H9 (cell line): ENCODE measurements around the gene MESP1. TPM values are rescaled to one million over a fixed set of nuclear protein-coding genes. Genes with fewer than 3 reads are reported as not detected.

Experiments
- DNase-seq: peaks from one replicate; pipeline ENCODE4 v3.0.0-alpha.2; 2017
- H2AFZ ChIP-seq: one replicate; pipeline ENCODE4 v1.6.1; 2013; ENCODE audit warnings: mild to moderate bottlenecking, low read length, control low read depth, moderate library complexity
- H2AK5ac ChIP-seq: 2 replicates; pipeline ENCODE4 v1.6.1; 2013; ENCODE audit warnings: low read length, control low read depth, mixed read lengths; ENCODE audit not compliant: insufficient read length
- H2BK120ac ChIP-seq: one replicate; pipeline ENCODE4 v1.6.1; 2013; ENCODE audit warnings: low read depth, mild to moderate bottlenecking, low read length, control low read depth, inconsistent platforms; ENCODE audit not compliant: poor library complexity, severe bottlenecking
- H2BK12ac ChIP-seq: 2 replicates; pipeline ENCODE4 v1.6.1; 2013; ENCODE audit warnings: low read length, control low read depth, mixed read lengths, low read depth; ENCODE audit not compliant: insufficient read length
- H2BK15ac ChIP-seq: 2 replicates; pipeline ENCODE4 v1.6.1; 2013; ENCODE audit warnings: low read depth, low read length, control low read depth
- H2BK20ac ChIP-seq: one replicate; pipeline ENCODE4 v1.6.1; 2013; ENCODE audit warnings: low read depth, mild to moderate bottlenecking, low read length, control low read depth, inconsistent platforms; ENCODE audit not compliant: poor library complexity, severe bottlenecking
- H2BK5ac ChIP-seq: 2 replicates; pipeline ENCODE4 v1.6.1; 2013; ENCODE audit warnings: low read length, control low read depth, mixed read lengths; ENCODE audit not compliant: insufficient read length
- H3K14ac ChIP-seq: 2 replicates; pipeline ENCODE4 v1.6.1; 2013; ENCODE audit warnings: low read length, control low read depth; ENCODE audit not compliant: insufficient read depth
- H3K18ac ChIP-seq: 2 replicates; pipeline ENCODE4 v1.6.1; 2013; ENCODE audit warnings: low read depth, mild to moderate bottlenecking, mixed read lengths, low read length, control low read depth; ENCODE audit not compliant: insufficient read length
- H3K23ac ChIP-seq: 2 replicates; pipeline ENCODE4 v1.6.1; 2013; ENCODE audit warnings: low read length, control low read depth, mixed read lengths, low read depth; ENCODE audit not compliant: insufficient read length
- H3K23me2 ChIP-seq: 2 replicates; pipeline ENCODE4 v1.6.1; 2013; ENCODE audit warnings: low read depth, mild to moderate bottlenecking, mixed read lengths, low read length, control low read depth; ENCODE audit not compliant: insufficient read length, poor library complexity, severe bottlenecking
- H3K27ac ChIP-seq: 2 replicates; pipeline ENCODE4 v1.5.1; 2013; ENCODE audit warnings: low read length, control low read depth, mixed read lengths, low read depth; ENCODE audit not compliant: insufficient read length
- H3K27me3 ChIP-seq: 2 replicates; pipeline ENCODE4 v1.6.1; 2013; ENCODE audit warnings: low read length, control low read depth, inconsistent platforms; ENCODE audit not compliant: insufficient read depth
- H3K4ac ChIP-seq: 2 replicates; pipeline ENCODE4 v1.6.1; 2013; ENCODE audit warnings: low read depth, mild to moderate bottlenecking, control low read depth, inconsistent platforms, low read length, moderate library complexity
- H3K4me1 ChIP-seq: 2 replicates; pipeline ENCODE4 v1.6.1; 2013; ENCODE audit warnings: low read length, control low read depth, inconsistent platforms; ENCODE audit not compliant: insufficient read depth
- H3K4me2 ChIP-seq: 2 replicates; pipeline ENCODE4 v1.6.1; 2013; ENCODE audit warnings: low read length, control low read depth, mixed read lengths; ENCODE audit not compliant: insufficient read length, insufficient read depth
- H3K56ac ChIP-seq: 2 replicates; pipeline ENCODE4 v1.6.1; 2013; ENCODE audit warnings: low read depth, mild to moderate bottlenecking, mixed read lengths, low read length, control low read depth; ENCODE audit not compliant: insufficient read length
- H3K79me1 ChIP-seq: 2 replicates; pipeline ENCODE4 v1.6.1; 2013; ENCODE audit warnings: low read depth, mild to moderate bottlenecking, moderate library complexity, low read length, control low read depth, inconsistent platforms; ENCODE audit not compliant: insufficient read depth, poor library complexity, severe bottlenecking
- H3K79me2 ChIP-seq: 2 replicates; pipeline ENCODE4 v1.6.1; 2013; ENCODE audit warnings: low read length, control low read depth, inconsistent platforms; ENCODE audit not compliant: insufficient read depth
- H3K9ac ChIP-seq: 2 replicates; pipeline ENCODE4 v1.6.1; 2013; ENCODE audit warnings: low read length, control low read depth, mixed read lengths; ENCODE audit not compliant: insufficient read length; ENCODE audit errors: extremely low read depth
- H3K9me3 ChIP-seq: one replicate; pipeline ENCODE4 v1.6.1; 2013; ENCODE audit warnings: low read depth, low read length, inconsistent platforms; ENCODE audit not compliant: control insufficient read depth
- H3T11ph ChIP-seq: one replicate; pipeline ENCODE4 v1.6.1; 2013; ENCODE audit warnings: mild to moderate bottlenecking, low read length, control low read depth, inconsistent platforms
- H4K20me1 ChIP-seq: one replicate; pipeline ENCODE4 v1.6.1; 2013; ENCODE audit not compliant: control insufficient read depth, insufficient read length, insufficient read depth
- H4K5ac ChIP-seq: 2 replicates; pipeline ENCODE4 v1.6.1; 2013; ENCODE audit warnings: low read depth, mild to moderate bottlenecking, mixed read lengths, low read length, control low read depth; ENCODE audit not compliant: insufficient read length
- H4K8ac ChIP-seq: replicated peaks from 2 replicates; pipeline ENCODE4 v1.6.1; 2013; ENCODE audit warnings: low read length, control low read depth, mixed read lengths, low read depth; ENCODE audit not compliant: insufficient read length
- H4K91ac ChIP-seq: 2 replicates; pipeline ENCODE4 v1.6.1; 2013; ENCODE audit warnings: low read depth, mild to moderate bottlenecking, moderate library complexity, mixed read lengths, low read length, control low read depth; ENCODE audit not compliant: insufficient read length
- H3K27ac Mint-ChIP-seq, 3 experiments: 2 replicates in 2 of 3; 3 replicates in 1 of 3; pipeline ENCODE4 v1.8.0; 2020 to 2021; ENCODE audit warnings: mixed read lengths in 3 of 3, mild to moderate bottlenecking in 1 of 3, moderate library complexity in 1 of 3
- H3K27me3 Mint-ChIP-seq: 2 replicates; pipeline ENCODE4 v1.8.0; 2021; ENCODE audit warnings: low read depth, mild to moderate bottlenecking, moderate library complexity, mixed read lengths
- H3K36me3 Mint-ChIP-seq, 3 experiments: 2 replicates in 2 of 3; 3 replicates in 1 of 3; pipeline ENCODE4 v1.8.0; 2020 to 2021; ENCODE audit warnings: low read depth in 3 of 3, mixed read lengths in 3 of 3; ENCODE audit not compliant: insufficient read depth in 1 of 3
- H3K4me1 Mint-ChIP-seq, 2 experiments: 2 replicates each; pipeline ENCODE4 v1.8.0; 2020; ENCODE audit warnings: mixed read lengths in 2 of 2
- H3K4me3 Mint-ChIP-seq, 2 experiments: 2 replicates in 1 of 2; 3 replicates in 1 of 2; pipeline ENCODE4 v1.8.0; 2020 to 2021; ENCODE audit warnings: mild to moderate bottlenecking in 2 of 2, mixed read lengths in 2 of 2, moderate library complexity in 1 of 2
- H3K9me3 Mint-ChIP-seq, 2 experiments: 2 replicates in 1 of 2; 3 replicates in 1 of 2; pipeline ENCODE4 v1.8.0; 2020; ENCODE audit warnings: mild to moderate bottlenecking in 2 of 2, mixed read lengths in 2 of 2, moderate library complexity in 1 of 2
- CTCF ChIP-seq: fragments of 200-600 bp; sonication (generic); conservative IDR thresholded peaks from 3 replicates; pipeline ENCODE4 v1.8.0; 2021; ENCODE audit warnings: antibody characterized with exemption, mild to moderate bottlenecking
- WGBS: extraction: QIAGEN DNeasy Blood & Tissue Kit; methylation state at CpG from one replicate; pipeline ENCODE4 v1.1.7; 2013; ENCODE audit warnings: missing lambda C conversion rate, low lambda C conversion rate, mixed read lengths; ENCODE audit not compliant: insufficient read length; ENCODE audit errors: extremely low coverage; 5-methylcytosine and 5-hydroxymethylcytosine counted together
- total RNA-seq: library from RNA; stranded (reverse); gene quantifications from 2 replicates; pipeline ENCODE4 v1.2.1, GENCODE V29; 2021

Gene MESP1
- total RNA-seq, 1 experiment from 2014 or later, result not detected

- H3K9me3 Mint-ChIP-seq, result no peaks in the 10 kb centered on the region
- no peak overlapping the region for H3T11ph ChIP-seq
- H3K79me1 ChIP-seq, result no peaks in the 10 kb centered on the region
Observed at GRCh38 chr15:89799918-89800498, 49.0 kb upstream of the MESP1 start.

More at GRCh38 chr15:89799918-89800498, 49.0 kb upstream of the MESP1 start:
- no peak overlapping the region for H3K14ac ChIP-seq
- H3K79me2 ChIP-seq, result no peaks in the 10 kb centered on the region
- peaks cover 7% of the 10 kb centered on the region for H3K27me3 Mint-ChIP-seq
- H2BK5ac ChIP-seq, result no peak overlapping the region
- no peak overlapping the region for H2BK15ac ChIP-seq
- peak overlapping the region in 2 of 3 experiments; percentile 39 to 47; a peak in 2 of 7 replicates for H3K27ac Mint-ChIP-seq
- no peak overlapping the region for H3K4me2 ChIP-seq
- no peak overlapping the region for H3K56ac ChIP-seq
- H2BK20ac ChIP-seq, result no peak overlapping the region
- no peaks in the 10 kb centered on the region for H3K4me1 ChIP-seq
- TF ChIP-seq CTCF, result no peak
- H3K18ac ChIP-seq, result no peak overlapping the region
- no peak overlapping the region for H3K27ac ChIP-seq
- no peak overlapping the region for H3K4ac ChIP-seq
- no peak overlapping the region for H2AK5ac ChIP-seq
- no peaks in the 10 kb centered on the region for H3K9me3 ChIP-seq
- H3K4me1 Mint-ChIP-seq, result peaks cover 6 to 9% of the 10 kb centered on the region in 2 experiments; a peak in 3 of 4 replicates
- no peak overlapping the region for H3K9ac ChIP-seq
- H3K27me3 ChIP-seq, result no peaks in the 10 kb centered on the region
- H4K20me1 ChIP-seq, result no peaks in the 10 kb centered on the region
- H2BK120ac ChIP-seq, result no peak overlapping the region
- no peak overlapping the region for H2BK12ac ChIP-seq
- H3K36me3 Mint-ChIP-seq, result no peaks in the 10 kb centered on the region; a peak in 1 of 7 replicates
- no CpG with 5 or more reads among the region's 2 CpGs for WGBS
- no peak overlapping the region for H4K91ac ChIP-seq
- H3K4me3 Mint-ChIP-seq, result peak overlapping the region in 1 of 2 experiments; percentile 3; a peak in 1 of 5 replicates
- H4K5ac ChIP-seq, result no peak overlapping the region
- no peak for DNase-seq
- no peak overlapping the region for H2AFZ ChIP-seq
- H4K8ac ChIP-seq, result no peak overlapping the region
- H3K23ac ChIP-seq, result no peak overlapping the region
- no peaks in the 10 kb centered on the region for H3K23me2 ChIP-seq
